ENCODE measurements around the gene YY1AP1.
"Not testable (repeated sequence)": the region's sequence is repeated elsewhere in the genome, so short reads cannot be mapped to it uniquely, and the experiment has no call there.

DNA sequence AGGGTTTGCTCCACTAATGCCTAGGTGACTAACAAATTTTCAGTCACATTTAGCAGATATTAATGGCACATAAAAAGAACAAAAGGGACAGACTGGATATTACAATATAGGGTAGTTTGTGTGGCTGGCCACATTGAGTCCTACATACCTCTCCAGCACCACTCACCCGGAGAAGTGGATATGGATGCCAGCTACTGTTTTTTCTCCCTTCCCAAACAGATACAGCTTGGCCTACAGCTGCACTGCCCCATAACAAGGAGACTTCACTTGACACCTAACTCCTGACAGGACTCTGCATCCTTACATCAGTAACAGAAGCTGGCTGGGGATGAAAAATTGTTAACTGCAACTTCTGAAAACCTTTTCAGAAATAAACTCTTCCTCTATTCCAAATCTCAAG is 9.6 kb downstream of the YY1AP1 start:
- TF ChIP-seq, protein P1, sequence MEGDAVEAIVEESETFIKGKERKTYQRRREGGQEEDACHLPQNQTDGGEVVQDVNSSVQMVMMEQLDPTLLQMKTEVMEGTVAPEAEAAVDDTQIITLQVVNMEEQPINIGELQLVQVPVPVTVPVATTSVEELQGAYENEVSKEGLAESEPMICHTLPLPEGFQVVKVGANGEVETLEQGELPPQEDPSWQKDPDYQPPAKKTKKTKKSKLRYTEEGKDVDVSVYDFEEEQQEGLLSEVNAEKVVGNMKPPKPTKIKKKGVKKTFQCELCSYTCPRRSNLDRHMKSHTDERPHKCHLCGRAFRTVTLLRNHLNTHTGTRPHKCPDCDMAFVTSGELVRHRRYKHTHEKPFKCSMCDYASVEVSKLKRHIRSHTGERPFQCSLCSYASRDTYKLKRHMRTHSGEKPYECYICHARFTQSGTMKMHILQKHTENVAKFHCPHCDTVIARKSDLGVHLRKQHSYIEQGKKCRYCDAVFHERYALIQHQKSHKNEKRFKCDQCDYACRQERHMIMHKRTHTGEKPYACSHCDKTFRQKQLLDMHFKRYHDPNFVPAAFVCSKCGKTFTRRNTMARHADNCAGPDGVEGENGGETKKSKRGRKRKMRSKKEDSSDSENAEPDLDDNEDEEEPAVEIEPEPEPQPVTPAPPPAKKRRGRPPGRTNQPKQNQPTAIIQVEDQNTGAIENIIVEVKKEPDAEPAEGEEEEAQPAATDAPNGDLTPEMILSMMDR (IDR thresholded peaks at IDR 0.05) = not testable (repeated sequence)
- not testable (repeated sequence) for TF ChIP-seq POLR2AphosphoS5 (IDR thresholded peaks at IDR 0.05)
